Keratinocyte (primary cell): Measurements from ENCODE around the gene PAX2. TPM values are rescaled to one million over a fixed set of nuclear protein-coding genes. Genes with fewer than 3 reads are reported as not detected.
"Not testable (repeated sequence)": the region's sequence is repeated elsewhere in the genome, so short reads cannot be mapped to it uniquely, and the experiment has no call there.

Experiments used
- DNase-seq: peaks from one replicate; pipeline ENCODE4 v3.0.0-alpha.2; 2011; ENCODE audit warnings: low read depth, missing footprints, low spot score
- FAIRE-seq: peaks from 2 replicates; lab custom pipeline; 2011; peaks lifted over from hg19 to GRCh38; lab: Jason Lieb, UNC
- H2AFZ ChIP-seq: 2 replicates; pipeline ENCODE4 v1.6.0; 2012; ENCODE audit warnings: low read length, control low read depth, inconsistent platforms; ENCODE audit not compliant: control insufficient read depth
- H3K27ac ChIP-seq: 2 replicates; pipeline ENCODE4 v1.5.1; 2011; ENCODE audit warnings: low read length; ENCODE audit not compliant: control insufficient read depth, insufficient read depth
- H3K27me3 ChIP-seq: 3 replicates; pipeline ENCODE4 v1.6.0; 2011; ENCODE audit warnings: low read length; ENCODE audit not compliant: control insufficient read depth, insufficient read depth; ENCODE audit errors: extremely low read depth
- H3K36me3 ChIP-seq, 2 experiments: 2 replicates in 1 of 2; 3 replicates in 1 of 2; pipeline ENCODE4 v1.5.1; 2011; ENCODE audit warnings: low read length in 2 of 2, mild to moderate bottlenecking in 1 of 2; ENCODE audit not compliant: control insufficient read depth in 2 of 2, insufficient read depth in 2 of 2; ENCODE audit errors: extremely low read depth in 1 of 2
- H3K4me1 ChIP-seq: 3 replicates; pipeline ENCODE4 v1.5.1; 2011; ENCODE audit warnings: low read length; ENCODE audit not compliant: control insufficient read depth, insufficient read depth; ENCODE audit errors: extremely low read depth
- H3K4me2 ChIP-seq: 3 replicates; pipeline ENCODE4 v1.6.0; 2011; ENCODE audit warnings: low read depth, low read length; ENCODE audit not compliant: control insufficient read depth, insufficient read depth; ENCODE audit errors: extremely low read depth
- H3K4me3 ChIP-seq, 3 experiments: fragments of 200-600 bp in 1 of 3; sonication (generic) in 1 of 3; 2 replicates in 2 of 3; 3 replicates in 1 of 3; pipeline ENCODE4 v1.5.1; 2011 to 2016; ENCODE audit warnings: low read length in 3 of 3, mild to moderate bottlenecking in 3 of 3, control low read depth in 2 of 3, inconsistent platforms in 1 of 3, low read depth in 1 of 3, mixed read lengths in 1 of 3, mixed run types in 1 of 3, moderate library complexity in 1 of 3; ENCODE audit not compliant: control insufficient read depth in 2 of 3, insufficient read depth in 2 of 3; ENCODE audit errors: extremely low read depth in 1 of 3
- H3K79me2 ChIP-seq: 2 replicates; pipeline ENCODE4 v1.6.0; 2012; ENCODE audit warnings: low read length; ENCODE audit not compliant: control insufficient read depth, insufficient read depth
- H3K9ac ChIP-seq: 3 replicates; pipeline ENCODE4 v1.6.0; 2011; ENCODE audit warnings: low read length; ENCODE audit not compliant: control insufficient read depth, insufficient read depth; ENCODE audit errors: extremely low read depth
- H3K9me1 ChIP-seq: 3 replicates; pipeline ENCODE4 v1.6.0; 2011; ENCODE audit warnings: low read length; ENCODE audit not compliant: control insufficient read depth, insufficient read depth; ENCODE audit errors: extremely low read depth
- H3K9me3 ChIP-seq: 2 replicates; pipeline ENCODE4 v1.5.1; 2012; ENCODE audit warnings: low read depth, low read length; ENCODE audit not compliant: control insufficient read depth
- H4K20me1 ChIP-seq: 3 replicates; pipeline ENCODE4 v1.6.0; 2011; ENCODE audit warnings: low read length; ENCODE audit not compliant: control insufficient read depth, insufficient read depth; ENCODE audit errors: extremely low read depth
- CTCF ChIP-seq, 3 experiments: IDR thresholded peaks in 1 of 3; conservative IDR thresholded peaks in 1 of 3; optimal IDR thresholded peaks in 1 of 3; 2 replicates in 2 of 3; 3 replicates in 1 of 3; pipeline versions ENCODE3 to v1.5.1; 2011; ENCODE audit warnings: low read length in 3 of 3, mild to moderate bottlenecking in 3 of 3, moderate library complexity in 2 of 3, control low read depth in 1 of 3, inconsistent platforms in 1 of 3; ENCODE audit not compliant: insufficient read depth in 2 of 3; ENCODE audit errors: extremely low read depth in 1 of 3
- EZH2 ChIP-seq: IDR thresholded peaks from one replicate; pipeline ENCODE4 v1.6.1; 2012; ENCODE audit warnings: inconsistent platforms, mild to moderate bottlenecking, low read length, moderate library complexity
- dilution Hi-C: fragments of 300-500 bp; cut with MboI; formaldehyde crosslinking; loops from one replicate; pipeline ENCODE4 v1.7.0; 2020; ENCODE audit warnings: low sequenced_read_pairs; ENCODE audit not compliant: extremely low pct_ligation_motif_present
- polyA plus RNA-seq, 5 experiments: library from polyadenylated mRNA; depleted of rRNA in 3 of 5; stranded (reverse) in 3 of 5; stranded (forward) in 1 of 5; unstranded in 1 of 5; fragments of >200 nt; gene quantifications; 1 replicate in 1 of 5; 2 replicates in 3 of 5; 3 replicates in 1 of 5; pipeline versions ENCODE4 v1.2.1 to v1.2.3, GENCODE V29; 2011 to 2012; ENCODE audit warnings: missing spikeins in 2 of 5, low read depth in 1 of 5, low replicate concordance in 1 of 5

Gene PAX2
- polyA plus RNA-seq, 1 donor (not counting 4 experiments of a cell fraction or from before 2014, with no cell fraction given), result not detected

GRCh38 chr10:100697070-100697469 is 48.3 kb upstream of the PAX2 start:
- H2AFZ ChIP-seq, result no peak overlapping the region
- H3K27me3 ChIP-seq, result peaks cover 7% of the 10 kb centered on the region
- H3K9me3 ChIP-seq, result no peaks in the 10 kb centered on the region
- H3K27ac ChIP-seq, result no peak overlapping the region
- dilution Hi-C loops, result no loop called here
- no peak for TF ChIP-seq EZH2
- TF ChIP-seq CTCF (optimal IDR thresholded peaks at IDR 0.05 in 1 of 3, IDR thresholded peaks at IDR 0.05 in 1 of 3, conservative IDR thresholded peaks at IDR 0.05 in 1 of 3; ENCODE audit: extremely low read depth in 1 of 3, insufficient read depth in 2 of 3, low read length in 3 of 3), result no peak
- H3K36me3 ChIP-seq, result no peaks in the 10 kb centered on the region
- no peaks in the 10 kb centered on the region for H3K9me1 ChIP-seq
- FAIRE-seq, result no peak
- H3K4me1 ChIP-seq, result no peaks in the 10 kb centered on the region
- H4K20me1 ChIP-seq, result no peaks in the 10 kb centered on the region
- H3K79me2 ChIP-seq, result no peaks in the 10 kb centered on the region
- H3K4me3 ChIP-seq, result no peak overlapping the region
- H3K9ac ChIP-seq, result no peak overlapping the region
- H3K4me2 ChIP-seq, result no peak overlapping the region
- DNase-seq, result no peak

- no peak for TF ChIP-seq EZH2
- Histone ChIP-seq H3K4me3 (no peak overlapping the region), H2AFZ (no peak overlapping the region), H3K79me2 (no peaks in the 10 kb centered on the region), H3K36me3 (no peaks in the 10 kb centered on the region), H3K9ac (no peak overlapping the region), H3K27me3 (peaks cover 7% of the 10 kb centered on the region), H3K4me1 (no peaks in the 10 kb centered on the region), H3K27ac (no peak overlapping the region), H3K9me3 (no peaks in the 10 kb centered on the region), H3K9me1 (no peaks in the 10 kb centered on the region), H4K20me1 (no peaks in the 10 kb centered on the region), H3K4me2 (no peak overlapping the region)
- DNase-seq (no peak), FAIRE-seq (no peak)
- dilution Hi-C loops, result no loop called here
Observed at GRCh38 chr10:100697631-100698030, 47.8 kb upstream of the PAX2 start.

- H2AFZ ChIP-seq, H3K9me1 ChIP-seq, H3K9ac ChIP-seq, DNase-seq, H3K79me2 ChIP-seq, H4K20me1 ChIP-seq, H3K4me3 ChIP-seq, H3K4me2 ChIP-seq, H3K4me1 ChIP-seq, FAIRE-seq, dilution Hi-C loops, H3K27ac ChIP-seq, H3K36me3 ChIP-seq, H3K27me3 ChIP-seq, H3K9me3 ChIP-seq: not testable (repeated sequence)
Observed at GRCh38 chr10:100701704-100702103, 43.7 kb upstream of the PAX2 start.
